Stimulated activated naive CD8-positive, alpha-beta T cell treated with anti-CD3 and anti-CD28 coated beads, Interleukin-15, Interleukin-2, amounts not matched to agents 100 U/mL and 50 U/mL, for 24 hours (primary cell): ENCODE measurements around the gene PRMT9.
A peak's percentile ranks its signal among the peaks of the same experiment; 100 is the strongest.

Experiments used
- ATAC-seq: fragments of 150-1000 bp; cut with Tn5 transposase; one replicate; pipeline ENCODE4 v1.10.0; 2021
- DNase-seq: peaks from one replicate; pipeline ENCODE4 v3.0.0; 2021

PRMT9 gene

DNA sequence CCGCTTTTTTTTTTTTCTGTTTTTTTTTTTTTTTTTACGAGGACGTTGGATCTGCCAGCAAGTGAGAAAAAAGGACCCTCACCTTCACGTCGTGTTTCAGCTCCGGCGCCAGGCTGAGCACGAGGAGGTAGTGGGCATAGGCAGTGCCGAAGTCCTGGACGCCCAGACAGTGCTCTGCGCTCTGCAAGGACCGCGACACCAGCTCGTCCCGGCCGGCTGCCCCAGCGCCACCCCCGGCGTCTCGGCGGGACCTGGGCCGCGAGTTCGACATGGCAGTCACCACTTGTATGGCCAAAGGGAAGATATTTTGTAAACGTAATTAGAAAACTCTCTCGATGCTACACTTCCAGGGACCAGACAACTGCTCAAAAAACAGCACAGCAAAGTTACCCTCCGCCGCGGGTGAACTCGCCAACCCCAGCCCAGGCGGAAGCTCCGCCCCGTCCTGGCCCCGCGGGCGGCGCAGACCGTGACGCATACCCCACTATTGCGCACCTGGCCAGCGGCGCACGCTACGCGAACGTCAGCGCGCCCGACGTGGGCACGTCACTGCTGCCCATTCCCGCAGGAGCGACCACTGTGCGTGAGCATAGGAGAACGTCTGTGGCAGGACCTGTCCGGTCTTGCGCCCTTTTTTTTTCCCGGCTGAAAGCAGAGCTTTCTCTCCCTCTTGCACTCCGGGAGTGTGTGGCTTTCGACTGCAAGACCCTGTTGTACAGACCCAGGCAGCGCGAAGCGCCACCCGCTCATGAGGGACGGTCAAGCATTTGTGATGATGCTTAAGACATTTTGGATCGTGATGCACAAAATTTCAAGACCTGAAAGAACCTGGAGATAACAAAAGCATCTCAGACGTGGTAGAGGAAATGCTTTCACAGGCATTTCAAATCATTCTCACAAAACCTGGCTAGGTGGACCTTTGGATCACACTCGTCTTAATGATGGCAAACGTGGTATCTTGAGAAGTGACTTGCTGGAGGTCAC, at the start of gene PRMT9:
PRMT9 (minus strand) TSS at position 447 of the 984 bp plus-strand sequence; CDS start at position 271, 176 bp downstream.
- ATAC-seq (peak; percentile 100), DNase-seq (peak; percentile 92)

DNA sequence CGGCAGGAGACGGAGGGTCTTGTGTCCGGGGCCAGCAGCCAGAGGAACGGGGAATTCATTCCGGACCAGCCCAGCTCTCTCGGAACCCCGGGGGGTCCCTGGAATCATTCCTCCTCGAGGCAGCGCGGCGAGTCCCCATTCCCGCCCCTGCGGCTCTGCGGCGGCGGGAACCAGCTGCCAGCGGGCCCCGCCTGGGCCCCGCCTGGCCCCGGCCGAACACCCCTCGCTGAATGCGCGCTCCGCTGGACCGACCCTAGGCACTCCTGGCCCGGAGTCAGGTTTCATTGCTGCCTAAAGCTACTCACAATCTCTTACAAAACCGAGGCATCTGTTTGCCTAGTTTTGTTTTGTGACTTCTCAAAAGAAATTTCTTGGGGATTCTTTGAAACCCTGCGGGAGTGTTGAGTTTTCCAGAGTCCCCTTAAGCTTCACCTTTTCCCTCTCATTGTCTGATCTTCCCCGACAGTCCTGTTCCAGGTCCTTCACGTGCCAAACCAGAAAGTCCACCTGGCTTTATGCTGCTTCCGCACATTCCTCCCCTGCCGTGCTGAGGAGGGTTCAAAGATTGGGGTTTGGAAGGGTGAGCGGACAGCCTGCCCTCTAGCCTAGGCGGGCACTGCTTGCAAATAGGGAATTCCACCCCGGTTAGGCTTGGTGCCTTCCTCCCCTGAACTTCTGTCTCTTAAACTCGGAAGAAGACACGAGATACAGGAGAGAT, 48.7 kb upstream of the PRMT9 start:
- DNase-seq (peak; percentile 10), ATAC-seq (no peak)

DNA sequence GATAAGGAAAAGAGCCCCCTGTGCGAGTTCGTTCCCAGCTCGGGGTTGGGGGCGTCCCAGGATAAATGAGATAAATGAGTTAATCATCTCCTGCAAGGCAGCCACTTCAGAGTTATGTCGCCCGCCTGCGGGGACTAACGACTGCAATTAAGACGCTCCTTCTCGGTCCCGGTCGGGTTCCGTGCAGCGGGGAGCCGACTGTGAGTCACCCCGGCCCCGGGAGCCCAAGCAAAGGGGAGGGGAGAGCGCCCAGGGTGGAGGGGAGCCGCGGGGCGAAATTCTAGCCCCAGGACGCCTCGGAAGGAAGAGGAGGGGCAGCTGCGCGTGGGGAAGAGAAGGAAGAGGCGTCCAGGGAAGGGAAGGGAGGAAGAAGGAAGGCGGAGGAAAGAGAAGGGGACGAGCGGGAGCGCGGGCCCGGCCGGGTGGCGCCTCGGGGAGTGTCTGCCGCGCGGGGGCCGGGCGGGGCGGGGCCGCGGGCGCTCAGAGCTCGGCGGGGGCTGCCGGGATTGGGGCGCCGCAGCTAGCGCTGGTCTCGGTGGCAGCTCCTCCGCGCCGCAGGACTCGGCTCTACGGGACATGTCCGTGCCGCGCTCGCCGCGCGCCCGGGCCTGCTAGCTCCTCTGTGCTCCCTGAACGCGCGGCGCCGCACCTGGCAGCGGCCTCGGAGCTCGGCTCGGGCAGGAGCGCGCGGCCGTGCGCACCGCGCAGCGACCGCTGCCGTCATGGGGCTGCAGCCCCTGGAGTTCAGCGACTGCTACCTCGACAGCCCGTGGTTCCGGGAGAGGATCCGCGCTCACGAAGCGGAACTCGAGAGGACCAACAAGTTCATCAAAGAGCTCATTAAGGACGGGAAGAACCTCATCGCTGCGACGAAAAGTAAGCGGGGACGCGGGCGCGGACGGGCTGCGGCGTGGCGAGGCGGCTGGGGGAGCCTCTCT, 47.9 kb upstream of the PRMT9 start, which contains the start of gene ARHGAP10:
ARHGAP10 (plus strand) TSS at position 509 of the 938 bp plus-strand sequence; CDS start at position 723, 214 bp downstream.
- peak; percentile 84 for ATAC-seq
- DNase-seq = peak; percentile 70

DNA sequence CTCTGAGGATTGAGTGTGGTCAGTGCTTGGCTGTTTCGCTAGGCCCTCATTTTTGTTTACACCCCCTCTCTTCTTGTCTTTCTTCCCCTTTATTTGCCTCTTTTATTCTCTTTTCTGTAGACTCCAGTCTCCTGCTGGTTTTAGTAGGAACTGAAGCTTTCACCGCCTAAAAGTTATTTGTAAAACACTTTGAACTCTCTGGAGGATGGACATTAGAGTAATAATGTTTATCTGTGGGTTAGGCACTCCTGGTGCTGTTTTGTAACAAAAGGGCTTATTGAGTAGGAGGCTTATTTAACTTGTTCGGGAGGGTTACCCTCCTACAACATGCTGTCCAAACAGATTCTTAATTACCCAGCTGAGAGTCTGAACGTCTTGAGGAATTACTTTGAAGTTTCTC, 46.4 kb upstream of the PRMT9 start:
- no peak for ATAC-seq
- no peak for DNase-seq

DNA sequence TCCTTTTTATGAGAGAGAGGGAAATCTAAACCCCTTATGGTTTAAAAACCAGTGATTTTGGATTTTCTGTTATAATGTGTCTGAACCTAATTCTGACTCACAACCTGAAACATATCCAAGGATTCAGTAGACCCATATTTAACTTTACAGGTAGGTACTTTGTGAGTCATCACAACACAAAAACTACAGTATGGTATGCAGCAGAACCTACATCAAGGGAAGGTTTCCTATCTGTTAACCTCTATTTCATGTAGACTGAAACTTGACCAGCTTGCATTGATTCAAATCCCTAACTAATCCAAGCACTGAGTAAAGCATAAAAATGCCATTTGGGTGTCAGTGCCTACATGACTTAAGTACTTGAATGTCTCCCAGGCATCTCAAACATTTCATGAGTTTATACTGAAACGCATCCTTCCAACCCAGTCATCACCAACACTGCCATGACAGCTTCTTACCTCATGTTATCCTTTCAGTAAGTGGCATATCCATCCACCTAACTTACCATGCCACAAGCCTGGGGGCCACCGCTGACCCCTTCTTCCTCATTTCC, 43.6 kb upstream of the PRMT9 start:
- ATAC-seq (no peak), DNase-seq (no peak)

DNA sequence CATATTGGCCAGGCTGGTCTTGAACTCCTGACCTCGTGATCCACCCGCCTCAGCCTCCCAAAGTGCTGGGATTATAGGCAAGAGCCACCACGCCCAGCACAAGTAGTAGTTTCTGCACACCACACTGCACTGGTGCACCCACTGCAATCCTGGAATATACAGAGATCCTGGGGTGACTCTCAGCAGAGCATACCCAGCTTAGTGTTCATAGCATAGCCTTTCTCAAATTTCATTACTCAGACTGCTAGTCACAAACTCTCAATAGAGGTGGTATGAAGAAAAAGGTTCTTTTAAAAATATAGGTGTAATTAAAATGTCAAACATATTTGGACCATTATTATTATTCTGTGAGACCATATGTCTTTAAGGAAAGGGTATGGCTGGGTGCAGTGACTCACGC, 41.7 kb upstream of the PRMT9 start:
- no peak for DNase-seq
- ATAC-seq = no peak

DNA sequence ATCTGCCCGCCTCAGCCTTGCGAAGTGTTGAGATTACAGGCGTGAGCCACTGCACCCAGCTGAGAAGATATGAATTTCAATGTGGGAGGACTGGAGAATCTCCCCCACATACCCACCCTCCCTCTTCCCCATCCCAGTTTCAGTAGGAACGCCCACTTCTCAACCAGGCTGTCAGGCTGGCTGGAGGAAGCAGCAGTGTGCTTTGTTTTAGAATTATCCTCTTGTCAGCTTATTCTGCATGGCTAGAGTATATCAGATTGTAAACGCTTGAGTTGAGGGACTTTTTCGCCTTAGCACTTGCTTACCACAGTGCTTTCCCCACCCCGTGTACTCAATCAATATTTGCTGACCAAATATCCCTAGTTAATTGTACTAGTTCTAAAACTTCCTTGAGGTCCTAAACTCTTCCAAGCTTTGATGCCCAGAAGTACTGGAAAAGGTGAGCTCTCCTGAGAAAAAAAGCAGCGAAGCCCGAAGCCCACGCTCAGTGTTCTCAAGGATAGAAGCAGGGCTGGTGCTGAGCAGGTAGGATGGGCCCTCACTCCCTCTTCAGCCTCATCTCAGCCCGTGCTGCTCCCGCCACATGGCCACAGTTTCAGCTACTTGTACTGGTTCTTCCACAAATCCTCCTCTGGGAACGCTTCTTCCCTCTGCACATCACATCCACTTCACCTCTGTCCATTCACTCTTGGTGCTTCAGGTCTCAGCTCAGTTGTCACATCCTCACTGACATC, 40.7 kb upstream of the PRMT9 start:
- no peak for DNase-seq
- no peak for ATAC-seq

DNA sequence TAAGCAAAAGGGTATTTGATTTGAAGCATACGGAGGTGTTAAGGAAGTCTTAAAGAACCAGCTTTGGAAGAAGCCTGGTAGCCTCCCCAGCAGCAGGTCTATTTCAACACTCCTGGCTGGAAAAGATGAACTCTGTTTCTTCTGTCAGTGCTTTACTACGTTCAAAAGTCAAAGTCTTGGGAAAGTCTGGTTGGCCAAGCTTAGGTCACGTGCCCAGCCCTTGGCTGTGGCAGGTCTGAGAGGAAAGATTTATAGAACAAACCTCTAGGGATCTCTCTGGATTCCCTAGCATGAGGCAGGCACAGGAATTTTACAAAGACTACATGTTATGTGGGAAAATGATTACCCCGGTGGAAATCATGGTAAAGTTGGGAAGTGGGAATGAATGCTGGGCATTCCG, 39.4 kb upstream of the PRMT9 start:
- ATAC-seq (no peak), DNase-seq (no peak)

DNA sequence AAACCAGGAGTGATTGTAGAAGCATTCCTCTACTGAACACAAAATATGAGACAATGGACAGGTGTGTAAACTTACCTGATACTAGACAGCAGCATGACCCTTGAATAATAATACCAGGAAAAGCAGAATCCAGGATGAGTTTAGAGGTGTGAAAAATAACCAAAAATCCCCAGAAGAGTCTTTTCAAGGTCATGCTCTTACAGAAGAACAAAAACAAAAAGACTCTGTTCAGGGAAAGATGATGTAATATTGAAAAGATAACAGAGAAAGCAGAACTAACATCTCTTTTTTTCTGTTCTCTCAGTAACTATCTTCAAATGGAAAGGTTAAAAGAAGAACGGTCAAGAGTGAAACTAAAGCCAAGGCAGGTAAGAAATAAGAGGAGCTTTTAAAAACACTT, 33.9 kb upstream of the PRMT9 start:
- ATAC-seq (no peak), DNase-seq (no peak)

DNA sequence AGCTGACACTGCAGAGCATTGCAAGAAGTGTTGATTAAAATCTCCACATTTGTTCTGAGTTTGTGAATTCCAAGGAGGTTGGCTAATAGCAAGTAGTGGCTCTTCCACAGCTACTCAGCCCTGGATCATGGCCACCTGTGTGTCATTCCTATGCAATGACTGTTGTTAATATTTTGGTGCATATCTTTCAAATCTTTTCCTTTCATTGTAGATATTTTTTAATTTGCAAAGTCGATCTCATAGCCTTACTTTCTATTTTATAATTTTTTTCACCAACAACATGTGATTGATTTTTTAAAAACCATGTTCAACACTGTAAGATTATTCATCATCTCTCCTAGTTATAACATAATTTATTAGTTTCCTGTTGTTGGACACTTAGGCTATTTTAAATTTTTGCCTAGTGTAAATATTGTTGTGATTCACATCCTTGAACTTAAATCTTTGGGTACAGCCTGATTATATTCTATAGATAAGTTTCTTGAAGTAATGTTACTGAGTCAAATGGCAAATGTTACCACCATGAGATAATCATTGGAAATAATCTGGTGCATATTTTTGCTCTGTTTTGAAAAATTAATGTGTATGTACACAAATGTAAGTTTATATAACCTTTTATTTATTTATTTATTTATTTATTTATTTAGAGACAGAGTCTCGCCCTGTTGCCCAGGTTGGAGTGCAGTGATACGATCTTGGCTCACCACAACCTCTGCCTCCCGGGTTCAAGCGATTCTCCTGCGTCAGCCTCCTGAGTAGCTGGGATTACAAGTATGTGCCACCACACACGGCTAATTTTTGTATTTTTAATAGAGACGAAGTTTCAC, 30.8 kb upstream of the PRMT9 start:
- ATAC-seq (no peak), DNase-seq (no peak)

DNA sequence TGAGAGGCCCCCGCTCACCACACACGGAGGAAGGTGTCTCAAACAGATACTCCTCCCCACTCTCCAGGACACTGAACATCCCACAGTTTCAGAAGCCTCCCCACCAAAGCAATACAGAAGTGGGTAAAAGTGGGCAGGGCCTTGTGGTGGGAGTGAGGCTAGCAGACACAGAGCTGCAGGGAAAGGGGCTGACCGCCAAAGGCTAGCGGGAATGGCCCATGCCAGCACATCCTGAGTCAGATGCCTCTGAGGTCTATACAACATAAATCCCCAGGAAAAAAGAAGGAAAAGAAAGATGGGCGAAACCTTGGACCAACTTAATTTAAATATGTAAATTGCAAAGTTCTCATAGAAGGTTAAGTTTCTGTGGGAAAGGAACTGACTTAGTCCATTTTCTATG, 26.0 kb upstream of the PRMT9 start:
- DNase-seq (no peak), ATAC-seq (no peak)

DNA sequence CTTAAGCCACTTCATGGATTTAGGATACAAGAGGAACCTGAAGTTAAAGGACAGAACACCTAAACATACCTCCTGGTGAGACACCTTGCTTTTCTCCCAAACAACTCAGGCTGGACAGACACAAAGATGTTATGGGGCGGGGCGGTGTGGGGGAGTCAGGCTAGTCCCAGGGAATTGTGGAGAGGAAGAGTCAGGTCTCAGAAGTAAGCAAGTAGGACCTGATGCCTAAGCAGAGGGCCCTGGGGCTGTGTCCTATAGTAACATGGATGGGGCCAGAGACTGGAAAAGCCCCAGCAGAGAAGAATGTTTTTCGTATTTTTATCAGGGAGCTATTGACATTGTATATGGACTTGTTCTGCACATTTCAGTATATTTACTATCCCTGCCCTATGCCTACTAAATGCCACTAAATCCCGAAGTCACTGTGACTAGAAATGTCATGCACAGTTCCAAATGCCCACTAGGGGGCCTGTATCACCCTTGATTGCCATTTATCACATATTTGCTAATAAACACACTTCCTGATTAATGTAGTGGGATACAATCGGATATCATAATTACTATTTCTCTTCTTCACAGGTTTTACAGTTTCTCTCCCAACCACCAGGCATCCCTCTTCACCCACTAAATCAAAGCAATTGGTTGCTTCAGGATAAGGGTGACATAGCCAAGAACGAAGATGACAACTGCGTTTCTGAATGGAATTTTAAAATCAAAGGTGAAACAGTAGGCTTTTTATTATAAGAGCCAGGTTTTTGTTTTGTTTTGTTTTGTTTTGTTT, 24.1 kb upstream of the PRMT9 start:
- DNase-seq = peak; percentile 53
- peak; percentile 49 for ATAC-seq

DNA sequence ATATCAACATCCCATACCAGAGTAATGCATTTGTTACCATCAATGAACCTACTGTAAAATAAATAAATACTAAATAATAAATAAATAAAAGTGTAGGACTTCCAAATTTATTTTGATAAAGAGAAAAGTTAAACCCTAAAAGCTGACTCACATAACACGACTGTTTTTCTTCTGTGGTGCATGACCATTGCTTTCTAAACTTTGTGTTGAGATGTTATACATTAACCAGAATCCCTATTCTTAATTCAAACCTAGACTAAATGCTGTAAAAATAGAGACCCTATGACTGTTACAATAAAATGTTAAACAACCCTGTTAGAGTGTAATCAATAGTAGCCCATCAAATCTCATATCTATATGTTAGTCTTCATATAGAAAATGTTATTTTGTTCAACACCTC, 20.9 kb upstream of the PRMT9 start:
- ATAC-seq (no peak), DNase-seq (no peak)

DNA sequence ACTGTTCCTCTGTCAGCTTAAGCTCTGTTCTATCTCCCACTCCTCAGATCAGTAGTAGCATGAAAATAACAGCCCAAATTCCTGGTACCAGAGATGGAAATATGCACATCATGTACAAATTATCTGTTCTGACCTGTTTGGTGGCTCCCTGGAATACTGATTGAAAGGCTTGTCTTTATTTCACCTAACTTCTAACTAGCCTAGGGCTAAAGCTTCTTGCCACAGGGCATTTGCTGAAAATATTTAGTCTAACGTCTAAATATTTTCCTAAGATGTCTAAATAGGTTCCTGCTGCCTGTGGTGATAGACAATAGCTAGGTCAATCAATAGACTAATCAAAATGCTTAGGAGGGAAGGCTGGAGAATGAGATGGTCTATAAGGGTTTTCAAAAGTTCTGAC, 12.9 kb upstream of the PRMT9 start:
- DNase-seq (no peak), ATAC-seq (no peak)

DNA sequence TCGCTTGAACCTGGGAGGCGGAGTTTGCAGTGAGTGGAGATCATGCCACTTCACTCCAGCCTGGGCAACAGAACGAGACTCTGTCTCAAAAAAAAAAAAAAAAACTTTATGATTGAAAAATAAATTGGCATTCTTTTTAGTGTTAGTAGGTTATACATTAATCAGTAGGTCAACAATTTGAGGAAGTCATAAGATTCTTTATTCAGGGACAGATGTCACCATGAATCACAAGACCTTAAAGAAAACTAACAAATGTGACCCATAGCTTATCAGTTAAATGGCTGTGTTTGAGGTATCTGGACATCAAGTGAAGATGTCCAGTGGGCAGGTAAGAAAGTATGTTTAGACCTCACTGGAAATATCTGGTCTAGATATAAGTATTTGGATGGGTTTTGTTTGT, 9.3 kb upstream of the PRMT9 start:
- DNase-seq = no peak
- no peak for ATAC-seq

DNA sequence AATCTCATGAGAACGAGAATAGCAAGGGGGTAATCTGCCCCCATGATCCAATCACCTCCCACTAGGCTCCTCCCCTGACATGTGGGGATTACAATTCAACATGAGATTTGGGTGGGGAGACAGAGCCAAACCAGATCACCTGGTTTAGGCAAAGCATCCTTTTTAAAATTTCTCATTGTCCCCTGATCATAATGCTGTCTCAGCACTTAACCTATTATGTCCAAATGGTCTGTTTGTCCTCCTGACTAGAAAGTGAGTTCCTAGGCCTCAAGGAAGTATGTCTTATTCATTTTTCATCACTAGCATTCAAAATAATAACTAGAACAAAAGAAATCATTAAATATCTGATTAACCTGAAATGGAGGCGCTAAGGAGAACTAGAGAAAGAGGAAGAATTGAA, 7.9 kb upstream of the PRMT9 start:
- no peak for DNase-seq
- ATAC-seq = no peak

DNA sequence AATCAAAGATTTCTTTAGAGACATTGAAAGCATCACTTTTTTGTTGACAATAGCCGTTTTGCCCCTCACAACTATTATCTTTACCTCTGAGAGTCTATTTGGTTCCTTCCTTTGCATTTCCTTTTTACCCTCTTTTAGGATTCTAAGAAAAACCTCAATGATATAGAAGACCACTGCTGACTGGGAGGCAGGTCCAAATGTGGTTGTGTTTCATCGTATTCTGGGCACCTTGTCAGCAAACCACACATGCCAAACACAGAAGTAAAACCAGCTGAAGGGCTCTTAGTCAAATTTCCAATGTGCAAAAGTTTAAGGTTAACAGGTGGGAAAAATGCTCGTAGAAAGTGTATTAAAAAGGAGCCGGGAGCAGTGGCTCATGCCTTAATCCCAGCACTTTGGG, 5.1 kb upstream of the PRMT9 start:
- DNase-seq (no peak), ATAC-seq (peak; percentile 29)

DNA sequence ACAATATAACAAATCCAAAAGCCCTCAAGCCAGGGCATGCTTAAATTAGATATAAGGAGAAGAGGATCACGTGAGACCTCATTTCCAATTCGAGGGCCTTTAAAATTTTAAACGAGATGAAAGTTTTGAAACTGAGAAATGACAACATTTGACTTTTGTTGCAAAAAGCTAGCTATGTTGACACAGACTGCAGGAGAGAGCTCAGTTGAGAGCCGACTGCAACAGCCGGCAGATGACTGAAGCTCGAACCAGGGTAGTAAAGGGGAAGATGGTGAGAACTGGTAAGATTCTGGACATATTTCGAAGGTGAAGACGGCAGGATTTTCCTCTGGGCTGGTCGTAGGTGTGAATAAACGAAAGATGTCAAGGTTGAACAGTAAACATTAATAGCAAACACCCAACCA, 773 bp downstream of the PRMT9 start:
- DNase-seq = peak; percentile 19
- ATAC-seq = no peak

DNA sequence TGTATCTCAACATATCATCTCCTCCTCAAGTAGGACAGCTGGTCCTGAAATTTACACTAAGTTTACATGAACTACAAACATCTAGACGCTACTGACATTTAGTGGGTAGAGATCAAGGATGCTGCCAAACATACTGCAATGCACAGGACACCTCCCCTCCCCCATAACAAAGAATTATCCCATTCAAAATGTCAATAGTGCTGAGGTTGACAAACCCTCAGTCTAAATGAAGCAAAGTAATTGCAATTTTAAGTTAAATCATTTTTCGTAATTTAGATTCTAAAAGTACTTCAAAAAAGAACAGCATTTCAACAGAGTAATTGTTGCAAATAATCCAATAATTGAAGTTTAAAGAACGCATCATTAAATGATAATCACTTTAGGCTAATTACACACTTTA, 1.2 kb downstream of the PRMT9 start:
- ATAC-seq = no peak
- DNase-seq = no peak
